Lower leg skin (tissue), 4 donors: ENCODE results near the gene PRDM16. TPM values are rescaled to one million over a fixed set of nuclear protein-coding genes. Genes with fewer than 3 reads are reported as not detected.

Experiments
- DNase-seq, 2 donors: peaks; one replicate each; pipeline ENCODE4 v3.0.0-alpha.2; 2019; ENCODE audit warnings: low spot score in 2 of 2
- H3K4me3 ChIP-seq: fragments of 200-600 bp; sonication (generic); 2 replicates; pipeline ENCODE4 v1.5.1; 2017; ENCODE audit warnings: mild to moderate bottlenecking, low read depth; ENCODE audit not compliant: poor library complexity, severe bottlenecking
- CTCF ChIP-seq, 3 donors: fragments of 450-650 bp; IDR thresholded peaks; one replicate each; pipeline ENCODE4 v1.5.1; 2016; ENCODE audit warnings: antibody characterized with exemption in 3 of 3, mild to moderate bottlenecking in 3 of 3, moderate library complexity in 2 of 3
- POLR2A ChIP-seq, 2 donors: fragments of 450-650 bp; IDR thresholded peaks; one replicate each; pipeline ENCODE4 v1.6.1; 2016 to 2017; ENCODE audit warnings: antibody characterized with exemption in 2 of 2, mild to moderate bottlenecking in 1 of 2, moderate library complexity in 1 of 2
- WGBS, 2 donors: methylation state at CpG; one replicate each; pipeline ENCODE4 v1.1.5; 2018; 5-methylcytosine and 5-hydroxymethylcytosine counted together
- intact Hi-C: fragments of 100-400 bp; cut with DNase I; formaldehyde crosslinking; loops from one replicate; pipeline ENCODE4 v1.15.0; 2023; ENCODE audit warnings: low total_unique reads
- total RNA-seq, 4 donors: library from RNA; depleted of rRNA; stranded (reverse); fragments of >200 nt; gene quantifications; one replicate each; pipeline ENCODE4 v1.1.0, GENCODE V29; 2016

PRDM16 gene
- total RNA-seq, 4 donors from 2014 or later: 0.08 to 0.91 (median 0.56) TPM; not detected in 1

DNA sequence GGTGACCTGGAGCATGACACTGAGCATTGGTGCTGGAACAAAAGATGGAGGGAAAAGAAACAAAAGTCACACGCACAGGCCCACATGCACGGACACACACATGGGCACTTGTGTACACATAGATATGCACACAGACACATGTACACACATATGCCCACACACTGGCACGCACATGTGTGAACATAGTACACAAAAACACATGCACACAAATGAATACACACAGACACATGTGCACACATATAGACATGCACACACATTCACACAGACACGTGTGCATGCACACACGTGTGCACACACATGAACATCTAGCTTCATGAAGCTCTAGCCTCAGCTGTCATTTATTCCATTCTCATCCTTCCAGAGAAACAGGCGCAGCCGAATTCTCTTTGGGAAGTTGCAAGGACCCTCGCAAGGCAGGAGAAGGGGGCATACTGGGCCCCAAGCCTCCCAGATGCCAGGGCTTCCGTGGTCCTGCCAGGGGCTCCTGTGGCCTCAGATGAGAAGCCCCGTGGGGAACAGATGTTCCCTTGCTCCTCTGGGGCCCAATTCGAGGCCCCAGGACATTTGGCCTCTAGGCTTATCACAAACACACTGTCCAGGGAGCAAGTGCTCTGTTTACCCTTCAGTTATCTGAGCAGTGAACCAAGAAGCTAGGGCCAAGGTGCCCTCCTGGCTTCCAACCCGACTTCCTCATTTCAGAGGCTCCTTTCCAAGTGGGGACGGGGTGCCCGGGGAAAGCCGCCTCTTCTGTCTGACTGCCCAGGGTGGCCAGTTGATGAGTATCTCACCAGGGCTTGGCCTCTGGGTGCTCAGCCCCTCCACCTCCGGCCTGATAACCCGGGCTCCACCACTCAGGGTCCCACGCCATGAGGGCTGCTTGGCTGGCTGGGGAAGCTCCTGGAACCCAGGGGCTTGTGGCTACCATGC is 269.1 kb downstream of the PRDM16 start:
- 85 to 87% methylated on average over 18 of the region's 18 CpGs for WGBS, 2 donors
- intact Hi-C loops: no loop called here
- no peak for DNase-seq
- TF ChIP-seq CTCF (IDR thresholded peaks at IDR 0.05) (no peak), POLR2A (IDR thresholded peaks at IDR 0.05) (no peak)
- H3K4me3 ChIP-seq: no peak overlapping the region

DNA sequence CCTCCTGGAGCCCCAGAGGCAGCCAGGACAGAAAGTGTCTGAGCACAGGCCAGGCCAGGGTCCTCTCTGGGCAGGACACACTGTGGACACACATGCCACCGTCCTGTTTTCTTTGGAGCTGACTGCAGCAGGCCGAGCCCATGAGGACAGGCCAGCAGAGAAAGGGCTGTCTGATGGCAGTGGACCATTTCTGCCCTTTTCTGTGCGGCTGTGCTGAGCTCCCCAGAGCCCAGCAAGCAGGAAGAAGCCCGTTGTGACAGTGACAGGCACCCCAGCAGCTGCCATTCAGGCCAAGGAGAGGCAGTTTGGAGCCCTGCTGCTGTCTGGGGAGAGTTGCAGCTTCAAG is 269.7 kb downstream of the PRDM16 start:
- no peak overlapping the region for H3K4me3 ChIP-seq
- 50 to 76% methylated on average over 2 to 4 of the region's 4 CpGs for WGBS, 2 donors
- no peak for DNase-seq
- TF ChIP-seq POLR2A (IDR thresholded peaks at IDR 0.05) (no peak), CTCF (IDR thresholded peaks at IDR 0.05) (no peak)
- intact Hi-C loops: no loop called here

GRCh38 chr1:3339856-3340255 is 270.9 kb downstream of the PRDM16 start:
- 84 to 86% methylated on average over 9 to 12 of the region's 12 CpGs for WGBS, 2 donors
- DNase-seq: no peak
- H3K4me3 ChIP-seq: no peak overlapping the region
- TF ChIP-seq CTCF (IDR thresholded peaks at IDR 0.05) (no peak), POLR2A (IDR thresholded peaks at IDR 0.05) (no peak)
- intact Hi-C loops: no loop called here

- no peak overlapping the region for H3K4me3 ChIP-seq
- no peak for DNase-seq
Measured at GRCh38 chr1:3340548-3341235, 271.7 kb downstream of the PRDM16 start.

More at GRCh38 chr1:3340548-3341235, 271.7 kb downstream of the PRDM16 start:
- no peak for TF ChIP-seq CTCF (IDR thresholded peaks at IDR 0.05)
- no peak for TF ChIP-seq POLR2A (IDR thresholded peaks at IDR 0.05)
- 70 to 71% methylated on average over 17 of the region's 17 CpGs for WGBS, 2 donors
- intact Hi-C loops: no loop called here
